HepG2 (cell line): Measurements from ENCODE around the gene PAPPA. TPM values are rescaled to one million over a fixed set of nuclear protein-coding genes. Genes with fewer than 3 reads are reported as not detected.

Source experiments
- ATAC-seq: fragments of 200-7000 bp; cut with Tn5 transposase; 3 replicates; pipeline ENCODE4 v1.9.1; 2020; ENCODE audit warnings: mild to moderate bottlenecking, moderate library complexity
- BruUV-seq: library from RNA; stranded (reverse); fragments of 400-500 nt; replicated peaks from 2 replicates; lab custom pipeline; 2021; lab: Mats Ljungman, UMichigan
- CTCF ChIA-PET: fragments of 300-600 bp; formaldehyde crosslinking; extraction: SDS; loops from one replicate; lab custom pipeline; 2021; ENCODE audit warnings: low total read pairs, inconsistent platforms, low intra/inter-chr PET ratio; lab: Yijun Ruan, JAX
- POLR2A ChIA-PET: fragments of 350-600 bp; sonication (Branson Sonifier 250); formaldehyde crosslinking; loops from one replicate; lab custom pipeline; 2020; ENCODE audit warnings: antibody characterized with exemption, inconsistent platforms; lab: Yijun Ruan, JAX
- DNase-seq: peaks from one replicate; pipeline ENCODE4 v3.0.0-alpha.2; 2015; ENCODE audit warnings: low spot score
- FAIRE-seq: peaks from 3 replicates; lab custom pipeline; 2011; peaks lifted over from hg19 to GRCh38; lab: Jason Lieb, UNC
- H2AFZ ChIP-seq: one replicate; pipeline ENCODE4 v1.6.1; 2011; ENCODE audit warnings: low read length, inconsistent platforms
- H3K27ac ChIP-seq: fragments of 300-600 bp; 3 replicates; pipeline ENCODE4 v1.8.0; 2011; ENCODE audit warnings: mixed run types, mild to moderate bottlenecking, mixed read lengths, low read length, inconsistent platforms; ENCODE audit not compliant: insufficient read depth; ENCODE audit errors: extremely low read length
- H3K27me3 ChIP-seq, 2 experiments: fragments of 200-600 bp in 1 of 2; 2 replicates in 1 of 2; 3 replicates in 1 of 2; pipeline versions ENCODE4 v1.6.0 to v1.8.0; 2011; ENCODE audit warnings: low read length in 2 of 2, mild to moderate bottlenecking in 2 of 2, moderate library complexity in 2 of 2, inconsistent platforms in 1 of 2; ENCODE audit not compliant: insufficient read depth in 2 of 2, control insufficient read depth in 1 of 2
- H3K36me3 ChIP-seq, 2 experiments: fragments of 200-600 bp in 1 of 2; replicated peaks in 1 of 2; 2 replicates in 1 of 2; 3 replicates in 1 of 2; pipeline versions ENCODE4 v1.5.1 to v1.8.0; 2011; ENCODE audit warnings: low read length in 2 of 2, inconsistent platforms in 1 of 2; ENCODE audit not compliant: insufficient read depth in 2 of 2, control insufficient read depth in 1 of 2
- H3K4me1 ChIP-seq: 2 replicates; pipeline ENCODE4 v1.5.1; 2012; ENCODE audit warnings: low read length, inconsistent platforms; ENCODE audit not compliant: insufficient read depth
- H3K4me2 ChIP-seq: 2 replicates; pipeline ENCODE4 v1.6.0; 2011; ENCODE audit warnings: low read depth, low read length, inconsistent platforms
- H3K4me3 ChIP-seq, 3 experiments: fragments of 200-600 bp in 1 of 3; sonication (generic), shearing (Covaris generic) in 1 of 3; replicated peaks in 1 of 3; 2 replicates each; pipeline ENCODE4 v1.5.1; 2011 to 2016; ENCODE audit warnings: low read length in 3 of 3, inconsistent platforms in 2 of 3, low read depth in 2 of 3, mild to moderate bottlenecking in 2 of 3, control low read depth in 1 of 3, mixed read lengths in 1 of 3; ENCODE audit not compliant: insufficient read depth in 1 of 3
- H3K79me2 ChIP-seq: one replicate; pipeline ENCODE4 v1.6.1; 2011; ENCODE audit warnings: low read length, inconsistent platforms; ENCODE audit not compliant: insufficient read depth
- H3K9ac ChIP-seq: 2 replicates; pipeline ENCODE4 v1.6.0; 2011; ENCODE audit warnings: mild to moderate bottlenecking, low read depth, low read length, inconsistent platforms; ENCODE audit not compliant: insufficient read depth
- H3K9me3 ChIP-seq: 2 replicates; pipeline ENCODE4 v1.5.1; 2012; ENCODE audit warnings: mild to moderate bottlenecking, low read length
- H4K20me1 ChIP-seq: 2 replicates; pipeline ENCODE4 v1.6.0; 2011; ENCODE audit warnings: inconsistent platforms, mild to moderate bottlenecking, low read length, moderate library complexity; ENCODE audit not compliant: insufficient read depth
- GABPB1 ChIP-seq: IDR thresholded peaks from 2 replicates; pipeline ENCODE4 v1.6.1; 2016; ENCODE audit warnings: mild to moderate bottlenecking, missing genetic modification reagents, moderate library complexity, missing compliant biosample characterization
- HNRNPLL ChIP-seq: fragments of 200-400 bp; formaldehyde crosslinking; IDR thresholded peaks from 2 replicates; pipeline ENCODE4 v1.6.1; 2017; ENCODE audit warnings: mild to moderate bottlenecking, low read depth, low read length; ENCODE audit not compliant: poor library complexity, severe bottlenecking
- NPAS2 ChIP-seq: sonication (generic); formaldehyde crosslinking; IDR thresholded peaks from 2 replicates; pipeline ENCODE4 v1.8.0; 2022; ENCODE audit warnings: mild to moderate bottlenecking, missing genetic modification reagents, borderline replicate concordance
- RBM22 ChIP-seq: fragments of 200-400 bp; formaldehyde crosslinking; optimal IDR thresholded peaks from 2 replicates; pipeline ENCODE3; 2017; ENCODE audit warnings: mild to moderate bottlenecking, low read length, moderate library complexity
- RELA ChIP-seq: sonication (generic); formaldehyde crosslinking; IDR thresholded peaks from 2 replicates; pipeline ENCODE4 v1.4.0; 2020; ENCODE audit warnings: missing genetic modification reagents
- TBL1XR1 ChIP-seq: fragments of 150-350 bp; IDR thresholded peaks from 2 replicates; pipeline ENCODE4 v1.6.1; 2014; ENCODE audit warnings: borderline replicate concordance, low read length; ENCODE audit not compliant: partially characterized antibody
- ZNF558 ChIP-seq: sonication (generic); formaldehyde crosslinking; IDR thresholded peaks from 2 replicates; pipeline ENCODE4 v1.9.0; 2022; ENCODE audit warnings: mild to moderate bottlenecking, missing genetic modification reagents, borderline replicate concordance
- WGBS: methylation state at CpG from one replicate; pipeline ENCODE4 v1.1.6; 2017; ENCODE audit warnings: low lambda C conversion rate; 5-methylcytosine and 5-hydroxymethylcytosine counted together
- in situ Hi-C: cut with HindIII; loops from 2 replicates; pipeline ENCODE4 v1.10.0; 2017; ENCODE audit warnings: low pct_unique_long_range_greater_than_20kb; ENCODE audit not compliant: extremely low pct_ligation_motif_present
- intact Hi-C: fragments of 100-400 bp; cut with micrococcal nuclease; formaldehyde crosslinking; loops from one replicate; pipeline ENCODE4 v1.10.0; 2022; ENCODE audit not compliant: unreplicated experiment
- polyA plus RNA-seq, 8 experiments: library from polyadenylated mRNA; depleted of rRNA in 3 of 8; stranded (reverse) in 7 of 8; unstranded in 1 of 8; fragments of >200 nt; fragmentation: Illumina TruSeq in 4 of 8; extraction: Trizol in 4 of 8; gene quantifications; 2 replicates each; pipeline versions ENCODE4 v1.2.1 to v1.2.3, GENCODE V29; 2011 to 2016; ENCODE audit warnings: low read depth in 4 of 8, missing spikeins in 1 of 8, mixed read lengths in 1 of 8; ENCODE audit not compliant: insufficient read depth in 1 of 8
- total RNA-seq, 5 experiments: library from RNA; depleted of rRNA; stranded (reverse); fragments of >200 nt; fragmentation: Illumina TruSeq; extraction: Trizol; gene quantifications; 2 replicates each; pipeline ENCODE4 v1.2.3, GENCODE V29; 2016; ENCODE audit warnings: low read depth in 1 of 5
- TF ChIP-seq, protein P1 (sequence below): sonication (generic); formaldehyde crosslinking; IDR thresholded peaks from 2 replicates; pipeline ENCODE4 v1.9.0; 2021; ENCODE audit warnings: missing genetic modification reagents, borderline replicate concordance

The PAPPA gene
- total and polyA plus RNA-seq, 2 of the 13 experiments (the other 11 are each of a cell fraction or from before 2014, with no cell fraction given), result 0.09 to 0.11 TPM

DNA sequence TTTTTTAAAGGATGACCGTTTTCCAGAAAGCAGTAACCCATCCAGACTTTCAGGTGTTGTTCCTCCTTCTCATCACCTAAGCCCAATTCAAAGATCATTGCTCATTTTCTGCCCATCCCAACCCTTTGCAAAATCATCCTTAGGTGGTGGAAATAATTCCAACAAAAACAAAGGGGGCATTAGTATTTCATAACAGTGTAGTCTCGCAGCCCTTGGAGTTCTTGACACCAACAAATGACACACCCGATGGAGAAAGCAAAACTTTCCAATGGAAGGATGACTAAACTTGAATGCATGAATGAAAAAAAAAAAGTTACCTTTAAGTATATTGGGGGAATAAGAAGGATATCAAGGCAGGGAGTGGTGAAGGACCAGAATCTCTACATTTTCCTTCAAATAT is 117.0 kb downstream of the PAPPA start:
- FAIRE-seq (no peak), DNase-seq (no peak)
- WGBS, result 12% methylated on average over 3 of the region's 3 CpGs

GRCh38 chr9:116271340-116271739 is 117.7 kb downstream of the PAPPA start:
- Histone ChIP-seq H3K79me2 (no peaks in the 10 kb centered on the region), H3K4me3 (no peak overlapping the region), H3K36me3 (no peaks in the 10 kb centered on the region), H4K20me1 (no peaks in the 10 kb centered on the region), H3K4me2 (no peak overlapping the region), H3K27me3 (no peaks in the 10 kb centered on the region), H3K4me1 (no peaks in the 10 kb centered on the region), H2AFZ (no peak overlapping the region), H3K9ac (no peak overlapping the region), H3K27ac (no peak overlapping the region), H3K9me3 (no peaks in the 10 kb centered on the region)
- DNase-seq (no peak), FAIRE-seq (no peak), ATAC-seq (no peak)
- CTCF ChIA-PET, result no interaction called here
- TF ChIP-seq, protein P1, sequence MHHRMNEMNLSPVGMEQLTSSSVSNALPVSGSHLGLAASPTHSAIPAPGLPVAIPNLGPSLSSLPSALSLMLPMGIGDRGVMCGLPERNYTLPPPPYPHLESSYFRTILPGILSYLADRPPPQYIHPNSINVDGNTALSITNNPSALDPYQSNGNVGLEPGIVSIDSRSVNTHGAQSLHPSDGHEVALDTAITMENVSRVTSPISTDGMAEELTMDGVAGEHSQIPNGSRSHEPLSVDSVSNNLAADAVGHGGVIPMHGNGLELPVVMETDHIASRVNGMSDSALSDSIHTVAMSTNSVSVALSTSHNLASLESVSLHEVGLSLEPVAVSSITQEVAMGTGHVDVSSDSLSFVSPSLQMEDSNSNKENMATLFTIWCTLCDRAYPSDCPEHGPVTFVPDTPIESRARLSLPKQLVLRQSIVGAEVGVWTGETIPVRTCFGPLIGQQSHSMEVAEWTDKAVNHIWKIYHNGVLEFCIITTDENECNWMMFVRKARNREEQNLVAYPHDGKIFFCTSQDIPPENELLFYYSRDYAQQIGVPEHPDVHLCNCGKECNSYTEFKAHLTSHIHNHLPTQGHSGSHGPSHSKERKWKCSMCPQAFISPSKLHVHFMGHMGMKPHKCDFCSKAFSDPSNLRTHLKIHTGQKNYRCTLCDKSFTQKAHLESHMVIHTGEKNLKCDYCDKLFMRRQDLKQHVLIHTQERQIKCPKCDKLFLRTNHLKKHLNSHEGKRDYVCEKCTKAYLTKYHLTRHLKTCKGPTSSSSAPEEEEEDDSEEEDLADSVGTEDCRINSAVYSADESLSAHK (CRISPR knock-in tag), result no peak
- TF ChIP-seq RELA (CRISPR knock-in tag) (no peak), RBM22 (no peak), ZNF558 (no peak), TBL1XR1 (no peak), HNRNPLL (no peak), NPAS2 (CRISPR knock-in tag) (no peak)
- 41% methylated on average over 7 of the region's 7 CpGs for WGBS
- POLR2A ChIA-PET, result no interaction called here
- in situ Hi-C loops (no loop called here), intact Hi-C loops (no loop called here)
- no TSS peak for BruUV-seq

More for the DNA sequence above, 117.0 kb downstream of the PAPPA start:
- H3K36me3 ChIP-seq, result no peaks in the 10 kb centered on the region
- H3K79me2 ChIP-seq, result no peaks in the 10 kb centered on the region
- no peak for TF ChIP-seq GABPB1
- no peak overlapping the region for H2AFZ ChIP-seq
- no TSS peak for BruUV-seq
- H3K4me1 ChIP-seq, result no peaks in the 10 kb centered on the region
- intact Hi-C loops, result no loop called here
- no peaks in the 10 kb centered on the region for H3K9me3 ChIP-seq
- no peaks in the 10 kb centered on the region for H4K20me1 ChIP-seq
- no peak for ATAC-seq
- no peak overlapping the region for H3K4me3 ChIP-seq
- no peaks in the 10 kb centered on the region for H3K27me3 ChIP-seq
- in situ Hi-C loops, result no loop called here
- H3K9ac ChIP-seq, result no peak overlapping the region
- ChIA-PET POLR2A (no interaction called here), CTCF (no interaction called here)
- H3K4me2 ChIP-seq, result no peak overlapping the region
- no peak overlapping the region for H3K27ac ChIP-seq
